Measurements from ENCODE around the gene LCMT2. TPM values are rescaled to one million over a fixed set of nuclear protein-coding genes. Genes with fewer than 3 reads are reported as not detected.

LCMT2 gene
- total RNA-seq (ENCODE audit: unreplicated experiment) = 9.6 TPM
- long read RNA-seq, full-length matches to known transcripts = 5 of 5 reads
- long read RNA-seq, partial matches to known transcripts = 0 of 5 reads
- long read RNA-seq, other reads (novel, unspliced or antisense) = 0 of 5 reads

- H3K4me3 Mint-ChIP-seq (ENCODE audit: unreplicated experiment) = peak within 1 kb of the TSS; percentile 92
- peaks cover 10% of the 10 kb centered on the region for H3K36me3 Mint-ChIP-seq (ENCODE audit: low read depth, unreplicated experiment)
- no peaks in the 10 kb centered on the region for H3K9me3 Mint-ChIP-seq (ENCODE audit: unreplicated experiment)
- DNase-seq (ENCODE audit: low spot score) = peak; percentile 73
- peaks cover 3% of the 10 kb centered on the region for H3K27me3 Mint-ChIP-seq (ENCODE audit: unreplicated experiment)
- TF ChIP-seq CTCF (IDR thresholded peaks at IDR 0.05; ENCODE audit: unreplicated experiment) = no peak
- H3K4me1 Mint-ChIP-seq (ENCODE audit: unreplicated experiment) = peaks cover 34% of the 10 kb centered on the region
- H3K27ac Mint-ChIP-seq (ENCODE audit: unreplicated experiment) = peak within 1 kb of the TSS; percentile 84
Measured at GRCh38 chr15:43329960-43330779, at the start of gene LCMT2. TSS of gene LCMT2 (minus strand) at chr15:43330573. CDS start at chr15:43330489, 84 bp downstream.

- no peak for DNase-seq (ENCODE audit: low spot score)
- peaks cover 16% of the 10 kb centered on the region for H3K36me3 Mint-ChIP-seq (ENCODE audit: low read depth, unreplicated experiment)
- no peak overlapping the region for H3K4me3 Mint-ChIP-seq (ENCODE audit: unreplicated experiment)
- no peak for TF ChIP-seq CTCF (IDR thresholded peaks at IDR 0.05; ENCODE audit: unreplicated experiment)
- no peak overlapping the region for H3K27ac Mint-ChIP-seq (ENCODE audit: unreplicated experiment)
- H3K9me3 Mint-ChIP-seq (ENCODE audit: unreplicated experiment) = no peaks in the 10 kb centered on the region
- no peaks in the 10 kb centered on the region for H3K4me1 Mint-ChIP-seq (ENCODE audit: unreplicated experiment)
- no peaks in the 10 kb centered on the region for H3K27me3 Mint-ChIP-seq (ENCODE audit: unreplicated experiment)
Measured at GRCh38 chr15:43378601-43379000, 48.2 kb upstream of the LCMT2 start.

GRCh38 chr15:43376017-43376705 lies 45.8 kb upstream of the LCMT2 start:
- Mint-ChIP-seq H3K27me3 (ENCODE audit: unreplicated experiment) (peaks cover 1% of the 10 kb centered on the region), H3K27ac (ENCODE audit: unreplicated experiment) (no peak overlapping the region)

GRCh38 chr15:43370975-43371974 lies 40.9 kb upstream of the LCMT2 start, which contains the start of the genes TUBGCP4 and ZSCAN29:
TSS of gene TUBGCP4 (plus strand) at chr15:43371101. CDS start at chr15:43371355, 254 bp downstream.
TSS of gene ZSCAN29 (minus strand) at chr15:43371043. CDS start at chr15:43369913, 1,130 bp downstream.
- TF ChIP-seq CTCF (IDR thresholded peaks at IDR 0.05; ENCODE audit: unreplicated experiment) = peak; percentile 34
- Mint-ChIP-seq H3K27ac (ENCODE audit: unreplicated experiment) (peak within 1 kb of the TSS; percentile 89), H3K4me1 (ENCODE audit: unreplicated experiment) (peaks cover 42% of the 10 kb centered on the region), H3K9me3 (ENCODE audit: unreplicated experiment) (no peaks in the 10 kb centered on the region), H3K27me3 (ENCODE audit: unreplicated experiment) (peaks cover 7% of the 10 kb centered on the region), H3K36me3 (ENCODE audit: low read depth, unreplicated experiment) (peaks cover 32% of the 10 kb centered on the region), H3K4me3 (ENCODE audit: unreplicated experiment) (peak within 1 kb of the TSS; percentile 97)
- peak; percentile 88 for DNase-seq (ENCODE audit: low spot score)

More at GRCh38 chr15:43376017-43376705, 45.8 kb upstream of the LCMT2 start:
- Mint-ChIP-seq H3K4me3 (ENCODE audit: unreplicated experiment) (no peak overlapping the region), H3K36me3 (ENCODE audit: low read depth, unreplicated experiment) (peaks cover 11% of the 10 kb centered on the region), H3K9me3 (ENCODE audit: unreplicated experiment) (no peaks in the 10 kb centered on the region), H3K4me1 (ENCODE audit: unreplicated experiment) (peaks cover 8% of the 10 kb centered on the region)
- TF ChIP-seq CTCF (IDR thresholded peaks at IDR 0.05; ENCODE audit: unreplicated experiment) = peak; percentile 82
- DNase-seq (ENCODE audit: low spot score) = peak; percentile 37

Measured in endothelial cell (in vitro differentiated cells).